Endothelial cell of umbilical vein (primary cell): ENCODE results near the gene FBXO48.

Experiments
- EZH2 ChIP-seq: IDR thresholded peaks from 2 replicates; pipeline ENCODE4 v1.6.1; 2012; ENCODE audit warnings: borderline replicate concordance, low read depth, mild to moderate bottlenecking, moderate library complexity, low read length, inconsistent platforms; ENCODE audit not compliant: severe bottlenecking
- FOS ChIP-seq: IDR thresholded peaks from 2 replicates; pipeline ENCODE4 v1.6.1; 2011; ENCODE audit warnings: mild to moderate bottlenecking, low read length, moderate library complexity, borderline replicate concordance; ENCODE audit not compliant: insufficient read depth
- GATA2 ChIP-seq: IDR thresholded peaks from 2 replicates; pipeline ENCODE4 v1.7.0; 2011; ENCODE audit warnings: low read depth, mild to moderate bottlenecking, moderate library complexity, mixed read lengths, low read length; ENCODE audit not compliant: insufficient read length, insufficient read depth
- JUN ChIP-seq: IDR thresholded peaks from 2 replicates; pipeline ENCODE4 v1.6.1; 2011; ENCODE audit warnings: borderline replicate concordance, low read depth; ENCODE audit not compliant: insufficient read length, insufficient read depth
- MYC ChIP-seq: IDR thresholded peaks from one replicate; pipeline ENCODE4 v1.6.1; 2011; ENCODE audit warnings: mild to moderate bottlenecking, low read depth, low read length
- POLR2A ChIP-seq: IDR thresholded peaks from 2 replicates; pipeline ENCODE4 v1.6.1; 2012; ENCODE audit warnings: low read depth, mild to moderate bottlenecking, control low read depth, low read length
- POLR2AphosphoS5 ChIP-seq: IDR thresholded peaks from 2 replicates; pipeline ENCODE4 v1.6.1; 2012; ENCODE audit warnings: low read depth, mild to moderate bottlenecking, control low read depth, low read length, moderate library complexity; ENCODE audit not compliant: insufficient read depth
- TF ChIP-seq, protein P1 (sequence below), 2 donors: IDR thresholded peaks; 1 replicate in 1 of 2; 2 replicates in 1 of 2; pipeline ENCODE4 v1.5.1; 2011; ENCODE audit warnings: low read length in 2 of 2, mild to moderate bottlenecking in 2 of 2, moderate library complexity in 2 of 2, control low read depth in 1 of 2, inconsistent platforms in 1 of 2, low read depth in 1 of 2; ENCODE audit not compliant: insufficient read depth in 1 of 2; ENCODE audit errors: extremely low read depth in 1 of 2
- TF ChIP-seq, protein P2 (sequence below): IDR thresholded peaks from 2 replicates; pipeline ENCODE4 v1.6.1; 2011; ENCODE audit not compliant: insufficient read depth, insufficient read length

DNA sequence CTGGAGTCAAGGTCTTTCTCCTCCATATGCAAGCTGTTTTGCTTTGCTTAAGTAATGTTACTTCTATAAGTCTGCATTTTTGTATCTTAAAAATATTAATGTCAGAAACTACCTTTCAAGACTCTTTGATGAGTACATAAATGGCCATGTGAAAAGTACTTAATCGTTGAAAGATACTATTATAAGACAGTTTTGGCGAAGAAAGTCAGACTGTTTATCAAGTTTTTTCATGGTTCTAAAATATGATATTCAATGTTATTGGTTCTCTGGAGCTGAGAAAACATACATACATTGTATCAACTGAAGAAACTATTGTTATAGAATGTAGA lies 25.1 kb downstream of the FBXO48 start:
- TF ChIP-seq, protein P1, sequence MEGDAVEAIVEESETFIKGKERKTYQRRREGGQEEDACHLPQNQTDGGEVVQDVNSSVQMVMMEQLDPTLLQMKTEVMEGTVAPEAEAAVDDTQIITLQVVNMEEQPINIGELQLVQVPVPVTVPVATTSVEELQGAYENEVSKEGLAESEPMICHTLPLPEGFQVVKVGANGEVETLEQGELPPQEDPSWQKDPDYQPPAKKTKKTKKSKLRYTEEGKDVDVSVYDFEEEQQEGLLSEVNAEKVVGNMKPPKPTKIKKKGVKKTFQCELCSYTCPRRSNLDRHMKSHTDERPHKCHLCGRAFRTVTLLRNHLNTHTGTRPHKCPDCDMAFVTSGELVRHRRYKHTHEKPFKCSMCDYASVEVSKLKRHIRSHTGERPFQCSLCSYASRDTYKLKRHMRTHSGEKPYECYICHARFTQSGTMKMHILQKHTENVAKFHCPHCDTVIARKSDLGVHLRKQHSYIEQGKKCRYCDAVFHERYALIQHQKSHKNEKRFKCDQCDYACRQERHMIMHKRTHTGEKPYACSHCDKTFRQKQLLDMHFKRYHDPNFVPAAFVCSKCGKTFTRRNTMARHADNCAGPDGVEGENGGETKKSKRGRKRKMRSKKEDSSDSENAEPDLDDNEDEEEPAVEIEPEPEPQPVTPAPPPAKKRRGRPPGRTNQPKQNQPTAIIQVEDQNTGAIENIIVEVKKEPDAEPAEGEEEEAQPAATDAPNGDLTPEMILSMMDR (IDR thresholded peaks at IDR 0.05; ENCODE audit: extremely low read depth in 1 of 2, insufficient read depth in 1 of 2, low read depth in 1 of 2, low read length in 2 of 2) = no peak
- no peak for TF ChIP-seq GATA2
- TF ChIP-seq POLR2A = no peak
- TF ChIP-seq POLR2AphosphoS5 = no peak
- TF ChIP-seq EZH2 = no peak
- no peak for TF ChIP-seq MYC
- TF ChIP-seq, protein P2, sequence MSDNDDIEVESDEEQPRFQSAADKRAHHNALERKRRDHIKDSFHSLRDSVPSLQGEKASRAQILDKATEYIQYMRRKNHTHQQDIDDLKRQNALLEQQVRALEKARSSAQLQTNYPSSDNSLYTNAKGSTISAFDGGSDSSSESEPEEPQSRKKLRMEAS = no peak
- no peak for TF ChIP-seq JUN
- no peak for TF ChIP-seq FOS
